H1 (cell line): ENCODE measurements around the gene DXO. TPM values are rescaled to one million over a fixed set of nuclear protein-coding genes. Genes with fewer than 3 reads are reported as not detected.

ENCODE experiments used
- CTCF ChIA-PET: fragments of 300-600 bp; sonication (Branson Sonifier 250); formaldehyde crosslinking; loops from one replicate; lab custom pipeline; 2021; ENCODE audit not compliant: partially characterized antibody; lab: Charles Lee
- POLR2A ChIA-PET: fragments of 300-600 bp; sonication (Branson Sonifier 250); formaldehyde crosslinking; loops from one replicate; lab custom pipeline; 2021; ENCODE audit warnings: inconsistent platforms; ENCODE audit not compliant: partially characterized antibody; lab: Charles Lee
- DNase-seq, 2 experiments: peaks; one replicate each; pipeline versions ENCODE4 v3.0.0 to v3.0.0-alpha.2; 2010 to 2022; ENCODE audit warnings: low spot score in 2 of 2, low read depth in 1 of 2, mixed read lengths in 1 of 2
- FAIRE-seq: peaks from 2 replicates; lab custom pipeline; 2011; peaks lifted over from hg19 to GRCh38; lab: Jason Lieb, UNC
- H2AFZ ChIP-seq: 2 replicates; pipeline ENCODE4 v1.8.1; 2012; ENCODE audit warnings: low read length, inconsistent platforms
- H2AK5ac ChIP-seq: 2 replicates; pipeline ENCODE4 v1.6.1; 2013; ENCODE audit warnings: low read depth, low read length
- H2BK120ac ChIP-seq: replicated peaks from 2 replicates; pipeline ENCODE3; 2013; ENCODE audit warnings: low read depth, low read length, inconsistent platforms
- H2BK12ac ChIP-seq: 2 replicates; pipeline ENCODE4 v1.6.1; 2013; ENCODE audit warnings: low read depth, low read length
- H2BK15ac ChIP-seq: 2 replicates; pipeline ENCODE4 v1.6.1; 2013; ENCODE audit warnings: low read length
- H2BK20ac ChIP-seq: 2 replicates; pipeline ENCODE4 v1.6.1; 2013; ENCODE audit warnings: low read length
- H2BK5ac ChIP-seq: 2 replicates; pipeline ENCODE4 v1.6.1; 2013; ENCODE audit warnings: low read depth, low read length
- H3K14ac ChIP-seq: 2 replicates; pipeline ENCODE4 v1.6.1; 2013; ENCODE audit warnings: inconsistent platforms; ENCODE audit not compliant: insufficient read length
- H3K18ac ChIP-seq: 2 replicates; pipeline ENCODE4 v1.6.1; 2013; ENCODE audit warnings: low read length; ENCODE audit errors: extremely low read depth
- H3K23ac ChIP-seq: 2 replicates; pipeline ENCODE4 v1.6.1; 2013; ENCODE audit warnings: inconsistent platforms; ENCODE audit not compliant: insufficient read length
- H3K23me2 ChIP-seq: 2 replicates; pipeline ENCODE4 v1.6.1; 2013; ENCODE audit warnings: low read depth, low read length
- H3K27ac ChIP-seq: 2 replicates; pipeline ENCODE4 v1.6.1; 2011; ENCODE audit warnings: low read depth, low read length, inconsistent platforms
- H3K27me3 ChIP-seq, 4 experiments: replicated peaks in 1 of 4; 1 replicate in 1 of 4; 2 replicates in 3 of 4; pipeline versions ENCODE4 v1.6.1 to v1.8.1; 2011 to 2013; ENCODE audit warnings: low read length in 3 of 4, mild to moderate bottlenecking in 3 of 4, inconsistent platforms in 2 of 4, mixed read lengths in 2 of 4, moderate library complexity in 1 of 4; ENCODE audit not compliant: control insufficient read depth in 3 of 4, insufficient read depth in 3 of 4; ENCODE audit errors: extremely low read depth in 1 of 4
- H3K36me3 ChIP-seq, 4 experiments: 2 replicates each; pipeline versions ENCODE4 v1.6.1 to v1.8.1; 2011 to 2013; ENCODE audit warnings: mild to moderate bottlenecking in 4 of 4, low read length in 3 of 4, moderate library complexity in 2 of 4, control low read depth in 1 of 4, inconsistent platforms in 1 of 4; ENCODE audit not compliant: insufficient read depth in 4 of 4, control insufficient read depth in 2 of 4
- H3K4ac ChIP-seq: replicated peaks from 2 replicates; pipeline ENCODE3; 2013; ENCODE audit warnings: low read length, low read depth, mixed read lengths, inconsistent platforms; ENCODE audit not compliant: insufficient read length
- H3K4me1 ChIP-seq, 4 experiments: replicated peaks in 1 of 4; 1 replicate in 1 of 4; 2 replicates in 3 of 4; pipeline versions ENCODE4 v1.6.1 to v1.8.1; 2011 to 2013; ENCODE audit warnings: low read length in 3 of 4, inconsistent platforms in 2 of 4, mixed read lengths in 1 of 4; ENCODE audit not compliant: insufficient read depth in 4 of 4, control insufficient read depth in 3 of 4
- H3K4me2 ChIP-seq, 2 experiments: 2 replicates each; pipeline versions ENCODE4 v1.6.1 to v1.8.1; 2011 to 2013; ENCODE audit warnings: low read depth in 2 of 2, low read length in 2 of 2, control low read depth in 1 of 2, inconsistent platforms in 1 of 2, mild to moderate bottlenecking in 1 of 2; ENCODE audit not compliant: insufficient read depth in 1 of 2
- H3K4me3 ChIP-seq, 4 experiments: fragments of 200-600, 300-600 bp in 1 of 4; sonication (generic), shearing (Covaris generic), sonication (Bioruptor Twin) in 1 of 4; 2 replicates each; pipeline versions ENCODE4 v1.5.1 to v1.8.1; 2011 to 2016; ENCODE audit warnings: low read length in 4 of 4, low read depth in 3 of 4, control low read depth in 2 of 4, inconsistent platforms in 2 of 4, mild to moderate bottlenecking in 2 of 4, mixed read lengths in 1 of 4, moderate library complexity in 1 of 4; ENCODE audit not compliant: insufficient read depth in 2 of 4; ENCODE audit errors: extremely low read depth in 1 of 4
- H3K56ac ChIP-seq: replicated peaks from 2 replicates; pipeline ENCODE3; 2013; ENCODE audit warnings: low read depth, mild to moderate bottlenecking, mixed read lengths, low read length, inconsistent platforms; ENCODE audit not compliant: insufficient read length
- H3K79me1 ChIP-seq: 2 replicates; pipeline ENCODE4 v1.6.1; 2013; ENCODE audit warnings: low read depth, low read length, control low read depth
- H3K79me2 ChIP-seq, 2 experiments: 2 replicates each; pipeline versions ENCODE4 v1.6.1 to v1.8.1; 2012 to 2013; ENCODE audit warnings: low read length in 2 of 2, mild to moderate bottlenecking in 2 of 2, inconsistent platforms in 1 of 2; ENCODE audit not compliant: insufficient read depth in 2 of 2, control insufficient read depth in 1 of 2
- H3K9ac ChIP-seq, 4 experiments: replicated peaks in 1 of 4; 1 replicate in 1 of 4; 2 replicates in 3 of 4; pipeline versions ENCODE4 v1.6.1 to v1.8.1; 2011 to 2013; ENCODE audit warnings: low read depth in 3 of 4, low read length in 3 of 4, control low read depth in 2 of 4, mild to moderate bottlenecking in 2 of 4, moderate library complexity in 2 of 4, inconsistent platforms in 1 of 4; ENCODE audit errors: extremely low read depth in 1 of 4
- H3K9me3 ChIP-seq, 2 experiments: 2 replicates each; pipeline versions ENCODE4 v1.6.1 to v1.8.1; 2012 to 2013; ENCODE audit warnings: mild to moderate bottlenecking in 2 of 2, moderate library complexity in 2 of 2, control low read depth in 1 of 2, inconsistent platforms in 1 of 2, low read depth in 1 of 2, low read length in 1 of 2, mixed read lengths in 1 of 2; ENCODE audit not compliant: insufficient read depth in 2 of 2
- H4K20me1 ChIP-seq, 2 experiments: replicated peaks in 1 of 2; 2 replicates each; pipeline versions ENCODE3 to v1.8.1; 2011 to 2013; ENCODE audit warnings: inconsistent platforms in 2 of 2, low read length in 2 of 2, mild to moderate bottlenecking in 1 of 2; ENCODE audit not compliant: insufficient read depth in 2 of 2, control insufficient read depth in 1 of 2
- H4K5ac ChIP-seq: 2 replicates; pipeline ENCODE4 v1.6.1; 2013; ENCODE audit warnings: low read length, low read depth, mixed read lengths, inconsistent platforms; ENCODE audit not compliant: insufficient read length
- H4K8ac ChIP-seq: 2 replicates; pipeline ENCODE4 v1.8.0; 2013; ENCODE audit warnings: mild to moderate bottlenecking, moderate library complexity, low read length, inconsistent platforms; ENCODE audit not compliant: insufficient read depth; ENCODE audit errors: extremely low read depth
- H4K91ac ChIP-seq: replicated peaks from 2 replicates; pipeline ENCODE3; 2013; ENCODE audit warnings: low read length, mixed read lengths, inconsistent platforms; ENCODE audit not compliant: insufficient read length
- BACH1 ChIP-seq: IDR thresholded peaks from 2 replicates; pipeline ENCODE4 v1.6.1; 2012; ENCODE audit warnings: low read length, improper control_type of control experiment
- JUND ChIP-seq: IDR thresholded peaks from 2 replicates; pipeline ENCODE4 v1.6.1; 2011; ENCODE audit warnings: mild to moderate bottlenecking, improper control_type of control experiment, low read length
- POLR2AphosphoS5 ChIP-seq: IDR thresholded peaks from 2 replicates; pipeline ENCODE4 v1.6.1; 2011; ENCODE audit warnings: low read depth, low read length
- RXRA ChIP-seq: IDR thresholded peaks from 2 replicates; pipeline ENCODE4 v1.6.1; 2011; ENCODE audit warnings: low read depth, mild to moderate bottlenecking, low read length, moderate library complexity; ENCODE audit not compliant: insufficient read depth
- TCF12 ChIP-seq: IDR thresholded peaks from 2 replicates; pipeline ENCODE4 v1.6.1; 2011; ENCODE audit warnings: low read depth, mild to moderate bottlenecking, low read length
- WGBS, 2 experiments: shearing (Covaris generic) in 1 of 2; methylation state at CpG; one replicate each; pipeline versions ENCODE4 v1.1.6 to v1.1.7; 2013 to 2015; ENCODE audit warnings: low lambda C conversion rate in 2 of 2, mixed read lengths in 2 of 2, inconsistent platforms in 1 of 2, low coverage in 1 of 2, missing lambda C conversion rate in 1 of 2; ENCODE audit not compliant: insufficient replicate concordance in 2 of 2, insufficient coverage in 1 of 2, insufficient read length in 1 of 2; ENCODE audit errors: extremely low coverage in 1 of 2, missing lambda C conversion rate in 1 of 2; 5-methylcytosine and 5-hydroxymethylcytosine counted together
- polyA plus RNA-seq, 7 experiments: library from polyadenylated mRNA; depleted of rRNA in 3 of 7; stranded (reverse) in 5 of 7; unstranded in 2 of 7; fragments of >200 nt in 5 of 7; fragments of 200-250 nt in 2 of 7; gene quantifications; 1 replicate in 5 of 7; 2 replicates in 1 of 7; 4 replicates in 1 of 7; pipeline versions ENCODE4 v1.2.1 to v1.2.3, GENCODE V29; 2011 to 2013; ENCODE audit warnings: missing spikeins in 2 of 7, mixed read lengths in 2 of 7
- total RNA-seq: library from RNA; stranded (reverse); fragmentation: NEBNext Ultra II Directional; extraction: Animal tissue kit (Norgen Biotek cat#: 25700); gene quantifications from 2 replicates; pipeline ENCODE4 v1.2.1, GENCODE V29; 2021
- TF ChIP-seq, protein P1 (sequence below), 3 experiments: IDR thresholded peaks; 1 replicate in 2 of 3; 2 replicates in 1 of 3; pipeline versions ENCODE4 v1.5.1 to v1.6.1; 2011; ENCODE audit warnings: low read length in 3 of 3, mild to moderate bottlenecking in 3 of 3, inconsistent platforms in 2 of 3, low read depth in 1 of 3, moderate library complexity in 1 of 3; ENCODE audit not compliant: insufficient read depth in 1 of 3; ENCODE audit errors: control extremely low read depth in 1 of 3

The DXO gene
- total and polyA plus RNA-seq, 2 of the 8 experiments (the other 6 are each of a cell fraction or from before 2014, with no cell fraction given), result 14.7 to 23.9 TPM

DNA sequence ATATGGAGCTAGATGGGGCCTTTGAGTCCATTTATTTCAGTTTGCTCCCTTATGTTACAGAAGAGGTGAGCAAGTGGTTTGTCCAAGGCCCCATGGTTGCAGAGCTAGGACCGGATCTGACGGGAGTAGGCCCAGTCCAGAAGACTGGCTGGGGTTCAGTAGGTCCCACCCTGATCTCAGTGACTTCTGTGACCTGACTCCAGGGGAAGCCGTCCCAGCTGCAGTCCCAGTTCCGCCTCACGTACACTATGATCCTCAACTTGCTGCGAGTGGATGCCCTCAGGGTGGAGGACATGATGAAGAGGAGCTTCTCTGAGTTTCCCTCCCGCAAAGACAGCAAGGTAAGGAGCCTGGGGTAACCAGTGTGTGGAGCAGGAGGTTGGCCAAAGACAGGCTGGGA, 5.4 kb downstream of the DXO start:
- no peak overlapping the region for H2BK12ac ChIP-seq
- POLR2A ChIA-PET, result interaction anchor here (0.6 to 15.3 kb wide), 2 partner anchors 11 to 80 kb away, joined by 3 to 279 read pairs; partner anchors contain the start of genes NELFE and SKIC2
- H3K4me2 ChIP-seq, result no peak overlapping the region
- H3K4me3 ChIP-seq, result no peak overlapping the region
- DNase-seq (no peak), FAIRE-seq (no peak)
- no peak overlapping the region for H3K23ac ChIP-seq
- no peak overlapping the region for H4K8ac ChIP-seq
- H3K23me2 ChIP-seq, result peaks cover 4% of the 10 kb centered on the region; the same call in 1 of the 2 replicates
- no peak overlapping the region for H3K56ac ChIP-seq
- H3K79me2 ChIP-seq, result no peaks in the 10 kb centered on the region; a peak in 1 of 4 replicates
- no peak overlapping the region for H4K91ac ChIP-seq
- no peak overlapping the region for H2BK15ac ChIP-seq
- H2BK20ac ChIP-seq, result no peak overlapping the region
- no peaks in the 10 kb centered on the region for H3K27me3 ChIP-seq
- H4K20me1 ChIP-seq, result peaks cover 0 to 3% of the 10 kb centered on the region in 2 experiments
- no peak overlapping the region for H3K18ac ChIP-seq
- peaks cover 4% of the 10 kb centered on the region; the same call in 1 of the 2 replicates for H3K79me1 ChIP-seq
- H2BK120ac ChIP-seq, result no peak overlapping the region
- H3K4me1 ChIP-seq, result peaks cover 0 to 4% (median 3%) of the 10 kb centered on the region in 4 experiments; a peak in 2 of 7 replicates
- no peak overlapping the region for H2AFZ ChIP-seq
- CTCF ChIA-PET, result interaction anchor here (1.2 to 10.2 kb wide), 4 partner anchors 14 to 82 kb away, joined by 3 to 84 read pairs (median 4); no protein-coding TSS in a partner anchor
- H3K4ac ChIP-seq, result no peak overlapping the region
- no peak overlapping the region for H4K5ac ChIP-seq
- H3K9ac ChIP-seq, result no peak overlapping the region
- no peaks in the 10 kb centered on the region for H3K9me3 ChIP-seq
- peaks cover 14 to 62% (median 49%) of the 10 kb centered on the region in 4 experiments for H3K36me3 ChIP-seq
- no peak overlapping the region for H2AK5ac ChIP-seq
- 89% methylated on average over 7 of the region's 7 CpGs; no CpG with 5 or more reads in 1 of the 2 experiments for WGBS, 2 experiments
- no peak overlapping the region for H3K14ac ChIP-seq
- no peak overlapping the region for H3K27ac ChIP-seq
- H2BK5ac ChIP-seq, result no peak overlapping the region
- no peak for TF ChIP-seq BACH1
- TF ChIP-seq, protein P1, sequence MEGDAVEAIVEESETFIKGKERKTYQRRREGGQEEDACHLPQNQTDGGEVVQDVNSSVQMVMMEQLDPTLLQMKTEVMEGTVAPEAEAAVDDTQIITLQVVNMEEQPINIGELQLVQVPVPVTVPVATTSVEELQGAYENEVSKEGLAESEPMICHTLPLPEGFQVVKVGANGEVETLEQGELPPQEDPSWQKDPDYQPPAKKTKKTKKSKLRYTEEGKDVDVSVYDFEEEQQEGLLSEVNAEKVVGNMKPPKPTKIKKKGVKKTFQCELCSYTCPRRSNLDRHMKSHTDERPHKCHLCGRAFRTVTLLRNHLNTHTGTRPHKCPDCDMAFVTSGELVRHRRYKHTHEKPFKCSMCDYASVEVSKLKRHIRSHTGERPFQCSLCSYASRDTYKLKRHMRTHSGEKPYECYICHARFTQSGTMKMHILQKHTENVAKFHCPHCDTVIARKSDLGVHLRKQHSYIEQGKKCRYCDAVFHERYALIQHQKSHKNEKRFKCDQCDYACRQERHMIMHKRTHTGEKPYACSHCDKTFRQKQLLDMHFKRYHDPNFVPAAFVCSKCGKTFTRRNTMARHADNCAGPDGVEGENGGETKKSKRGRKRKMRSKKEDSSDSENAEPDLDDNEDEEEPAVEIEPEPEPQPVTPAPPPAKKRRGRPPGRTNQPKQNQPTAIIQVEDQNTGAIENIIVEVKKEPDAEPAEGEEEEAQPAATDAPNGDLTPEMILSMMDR (IDR thresholded peaks at IDR 0.05; ENCODE audit: control extremely low read depth in 1 of 3, insufficient read depth in 1 of 3, low read depth in 1 of 3, low read length in 3 of 3), result no peak
- no peak for TF ChIP-seq RXRA
- no peak for TF ChIP-seq POLR2AphosphoS5
- TF ChIP-seq TCF12, result no peak
- no peak for TF ChIP-seq JUND
